HG02763 (cell line): ENCODE measurements around the gene UBE2D2.
"Not testable (repeated sequence)": the region's sequence is repeated elsewhere in the genome, so short reads cannot be mapped to it uniquely, and the experiment has no call there.

Experiments used
- ATAC-seq: cut with Tn5 transposase; IDR thresholded peaks from one replicate; pipeline ENCODE4 v1.9.1; 2021; ENCODE audit warnings: mild to moderate bottlenecking, moderate library complexity; ENCODE audit not compliant: unreplicated experiment

UBE2D2 gene

DNA sequence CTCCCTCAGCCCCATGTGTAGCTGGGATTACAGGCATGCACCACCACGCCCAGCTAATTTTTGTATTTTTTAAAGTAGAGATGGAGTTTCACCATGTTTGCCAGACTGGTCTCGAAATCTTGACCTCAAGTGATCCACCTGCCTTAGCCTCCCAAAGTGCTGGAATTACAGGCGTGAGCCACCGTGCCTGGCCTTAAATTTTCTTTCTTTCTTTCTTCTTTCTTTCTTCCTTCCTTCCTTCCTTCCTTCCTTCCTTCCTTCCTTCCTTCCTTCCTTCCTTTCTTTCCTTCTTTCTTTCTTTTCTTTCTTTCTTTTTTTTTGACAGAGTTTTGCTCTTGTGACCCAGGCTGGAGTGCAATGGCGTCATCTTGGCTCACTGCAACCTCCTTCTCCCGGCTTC is 14.5 kb upstream of the UBE2D2 start:
- not testable (repeated sequence) for ATAC-seq

GRCh38 chr5:139549162-139549894 is 11.8 kb upstream of the UBE2D2 start:
- no peak for ATAC-seq

GRCh38 chr5:139550051-139550872 is 10.9 kb upstream of the UBE2D2 start:
- not testable (repeated sequence) for ATAC-seq

DNA sequence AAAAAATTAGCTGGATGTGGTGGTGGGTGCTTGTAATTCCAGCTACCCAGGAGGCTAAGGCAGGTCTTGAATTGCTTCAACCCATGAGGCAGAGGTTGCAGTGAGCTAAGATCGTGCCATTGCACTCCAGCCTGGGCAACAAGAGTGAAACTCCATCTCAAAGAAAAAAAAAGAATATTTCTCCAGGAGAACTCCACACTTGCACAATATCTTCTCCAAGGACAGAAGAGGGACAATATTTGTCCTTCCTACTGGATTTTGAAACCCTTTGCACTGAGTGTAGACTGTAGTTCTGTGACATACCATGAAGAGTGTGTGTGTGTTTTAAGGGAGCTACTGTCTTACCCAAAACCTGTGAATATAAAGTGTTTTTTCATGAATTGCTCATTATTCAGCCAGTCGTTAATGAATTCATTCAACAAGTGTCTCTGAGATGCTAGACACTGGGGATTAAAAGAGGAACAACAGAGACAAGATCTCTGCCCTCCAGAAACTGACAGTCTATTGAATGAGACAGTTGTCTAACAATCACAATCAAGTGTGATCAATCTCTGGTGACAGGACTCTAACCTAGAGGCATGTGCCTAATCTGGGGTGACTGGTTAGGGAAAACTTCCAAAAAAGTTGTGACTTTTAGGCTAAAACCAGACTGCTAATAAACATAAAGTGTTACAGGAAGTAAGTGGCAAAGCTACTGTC is 9.8 kb upstream of the UBE2D2 start:
- ATAC-seq, result no peak

GRCh38 chr5:139552893-139553575 is 8.1 kb upstream of the UBE2D2 start:
- no peak for ATAC-seq

DNA sequence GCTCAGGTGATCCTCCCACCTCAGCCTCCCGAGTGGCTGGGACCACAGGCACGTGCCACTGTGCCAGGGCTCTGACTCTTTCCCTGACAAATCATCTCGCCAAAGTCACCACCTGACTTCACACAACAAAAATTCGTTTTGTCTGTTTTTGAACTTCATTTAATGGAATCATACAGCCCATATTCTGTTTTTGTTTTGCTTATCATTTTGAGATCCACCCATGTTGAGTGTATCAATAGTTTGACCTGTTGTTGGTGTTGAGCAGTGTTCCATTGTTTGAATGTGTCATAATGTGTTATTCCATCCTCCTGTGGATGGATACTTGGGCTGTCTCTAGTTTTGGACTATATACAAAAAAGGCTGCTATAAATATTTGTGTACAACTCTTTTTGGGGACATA is 6.9 kb upstream of the UBE2D2 start:
- no peak for ATAC-seq

- no peak for ATAC-seq
These were observed 3.3 kb upstream of the UBE2D2 start for GRCh38 chr5:139557811-139558210.

DNA sequence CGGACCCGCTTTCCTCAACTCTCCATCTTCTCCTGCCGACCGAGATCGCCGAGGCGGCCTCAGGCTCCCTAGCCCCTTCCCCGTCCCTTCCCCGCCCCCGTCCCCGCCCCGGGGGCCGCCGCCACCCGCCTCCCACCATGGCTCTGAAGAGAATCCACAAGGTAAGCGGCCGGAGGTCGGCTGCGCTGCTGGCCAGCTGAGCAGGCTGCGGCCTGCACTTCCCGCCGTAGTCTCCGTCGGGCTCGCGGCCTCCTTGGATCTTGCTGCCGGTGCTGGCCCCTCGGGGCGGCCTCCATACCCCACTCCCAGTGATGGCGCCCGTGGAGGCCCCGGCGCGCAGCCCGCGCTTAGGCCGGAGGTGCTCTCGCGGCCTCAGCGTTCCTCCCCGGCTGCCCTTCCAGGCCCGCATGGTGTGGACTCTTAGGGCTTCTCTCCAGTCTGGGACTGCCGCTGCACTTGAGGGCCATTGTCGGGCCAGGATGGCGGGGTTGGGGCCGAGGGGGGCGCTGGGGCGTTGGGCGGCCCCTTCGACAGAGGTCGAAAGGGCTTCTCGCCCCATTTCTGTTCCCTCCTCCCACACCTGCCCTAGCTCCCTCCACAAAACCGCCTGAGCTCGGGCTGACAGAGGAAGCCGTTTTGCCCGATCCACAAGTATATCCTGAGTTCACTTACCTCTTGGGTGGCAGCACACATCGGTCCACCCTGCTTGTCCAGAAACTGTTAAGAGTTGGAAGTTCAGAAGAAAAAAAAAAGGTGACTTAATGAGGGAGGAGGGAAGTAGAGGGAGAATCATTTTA is 714 bp downstream of the UBE2D2 start:
- ATAC-seq, result peak; percentile 22

DNA sequence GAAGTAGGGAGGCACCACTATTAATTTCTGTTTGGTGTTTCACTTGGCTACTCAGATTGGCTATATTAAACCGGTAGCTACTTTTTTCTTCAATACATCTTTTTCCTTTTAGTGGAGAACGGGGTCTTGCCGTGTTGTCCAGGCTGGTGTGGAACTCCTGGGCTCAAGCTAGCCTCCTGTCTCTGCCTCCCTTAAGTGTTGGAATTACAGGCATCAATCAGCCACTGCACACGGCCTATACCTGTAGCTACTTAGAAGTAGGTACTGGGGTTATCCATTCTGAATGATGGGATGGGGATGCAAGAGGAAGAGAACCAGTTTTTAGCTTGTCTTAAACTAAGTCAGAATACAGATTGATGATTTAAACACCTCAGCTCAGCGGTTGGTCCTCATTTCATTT is 1.7 kb downstream of the UBE2D2 start:
- no peak for ATAC-seq

GRCh38 chr5:139565411-139566305 is 4.5 kb downstream of the UBE2D2 start:
- peak; percentile 19 for ATAC-seq

GRCh38 chr5:139566611-139567010 is 5.5 kb downstream of the UBE2D2 start:
- ATAC-seq, result no peak

- no peak for ATAC-seq
These were observed 8.3 kb downstream of the UBE2D2 start for GRCh38 chr5:139569270-139569955.

- no peak for ATAC-seq
These were observed 10.4 kb downstream of the UBE2D2 start for GRCh38 chr5:139571543-139571942.

DNA sequence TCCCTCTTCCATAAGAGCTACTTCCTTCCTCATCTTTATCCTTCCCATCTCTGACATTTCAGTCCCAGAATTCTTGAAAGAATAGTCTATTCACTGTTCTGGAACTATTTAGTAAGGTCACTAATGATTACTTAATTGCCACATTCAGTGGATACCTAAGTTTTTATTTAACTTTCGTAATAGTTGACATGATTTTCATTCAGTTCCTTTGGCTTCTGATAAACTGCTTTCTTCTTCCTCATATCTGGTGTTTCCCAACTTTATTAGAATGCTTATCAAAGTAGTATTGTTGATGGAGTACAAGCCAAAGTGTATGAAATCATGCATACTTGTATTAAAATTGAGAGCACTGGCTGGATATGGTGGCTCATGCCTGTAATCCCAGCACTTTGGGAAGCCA is 10.8 kb downstream of the UBE2D2 start:
- no peak for ATAC-seq

GRCh38 chr5:139574641-139575312 is 13.6 kb downstream of the UBE2D2 start:
- ATAC-seq, result no peak

DNA sequence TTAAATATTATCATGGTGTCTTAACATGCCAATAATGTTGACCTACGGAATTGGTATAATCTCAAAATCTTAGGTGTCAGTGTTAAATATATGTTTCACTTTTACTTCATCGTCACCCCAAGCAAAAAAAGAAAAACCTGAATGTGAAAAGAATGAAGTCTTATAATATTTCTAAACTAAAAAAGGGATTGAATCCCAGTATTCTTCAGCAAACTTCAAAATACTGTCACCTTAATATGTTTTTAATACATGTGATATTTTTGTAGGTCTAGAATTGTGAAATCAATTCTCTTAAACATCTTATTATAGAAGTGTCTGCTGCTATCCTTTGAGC is 14.1 kb downstream of the UBE2D2 start:
- ATAC-seq, result no peak

DNA sequence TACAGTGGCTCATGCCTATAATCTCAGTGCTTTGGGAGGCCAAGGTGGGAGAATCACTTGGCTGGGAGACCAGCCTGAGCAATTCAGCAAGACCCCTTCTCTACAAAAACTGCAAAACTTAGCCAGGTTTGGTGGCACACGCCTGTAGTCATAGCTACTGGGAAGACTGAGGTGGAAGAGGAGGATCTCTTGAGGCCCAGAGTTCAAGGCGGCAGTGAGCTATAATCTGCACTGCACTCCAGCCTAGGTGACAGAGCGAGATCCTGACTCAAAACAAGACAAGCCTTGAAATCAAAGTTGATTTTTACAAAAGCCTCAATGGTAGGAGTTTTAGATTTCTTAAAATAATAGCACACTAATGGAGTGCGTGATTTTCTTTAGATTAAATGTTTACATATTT is 14.6 kb downstream of the UBE2D2 start:
- ATAC-seq, result no peak

- ATAC-seq, result no peak
These were observed 16.7 kb downstream of the UBE2D2 start for GRCh38 chr5:139577689-139578290.
